Neutrophil (primary cell): ENCODE measurements around the gene SPINT3.

Experiments
- H3K27ac ChIP-seq: fragments of 200-600 bp; sonication (generic); 2 replicates; pipeline ENCODE4 v1.5.1; 2016; ENCODE audit warnings: mild to moderate bottlenecking, moderate library complexity
- H3K27me3 ChIP-seq: fragments of 200-600 bp; sonication (generic); 2 replicates; pipeline ENCODE4 v1.6.0; 2016; ENCODE audit warnings: mild to moderate bottlenecking
- H3K36me3 ChIP-seq: fragments of 200-600 bp; sonication (generic); 2 replicates; pipeline ENCODE4 v1.5.1; 2017
- H3K4me1 ChIP-seq, 2 experiments: fragments of 200-600 bp in 1 of 2; sonication (generic) in 1 of 2; 1 replicate in 1 of 2; 2 replicates in 1 of 2; pipeline versions ENCODE4 v1.5.1 to v1.6.1; 2013 to 2016; ENCODE audit warnings: low read depth in 1 of 2, low read length in 1 of 2, mild to moderate bottlenecking in 1 of 2, moderate library complexity in 1 of 2; ENCODE audit not compliant: control insufficient read depth in 1 of 2, insufficient read depth in 1 of 2
- H3K4me3 ChIP-seq, 2 experiments: fragments of 200-600 bp in 1 of 2; sonication (generic) in 1 of 2; 1 replicate in 1 of 2; 2 replicates in 1 of 2; pipeline ENCODE4 v1.5.1; 2013 to 2016; ENCODE audit warnings: low read depth in 1 of 2, low read length in 1 of 2, mild to moderate bottlenecking in 1 of 2, moderate library complexity in 1 of 2
- H3K9me3 ChIP-seq: fragments of 200-600 bp; sonication (generic); 2 replicates; pipeline ENCODE4 v1.5.1; 2016
- TF ChIP-seq, protein P1 (sequence below): fragments of 200-600 bp; sonication (generic); IDR thresholded peaks from 2 replicates; pipeline ENCODE4 v1.5.1; 2016; ENCODE audit warnings: antibody characterized with exemption

The SPINT3 gene

DNA sequence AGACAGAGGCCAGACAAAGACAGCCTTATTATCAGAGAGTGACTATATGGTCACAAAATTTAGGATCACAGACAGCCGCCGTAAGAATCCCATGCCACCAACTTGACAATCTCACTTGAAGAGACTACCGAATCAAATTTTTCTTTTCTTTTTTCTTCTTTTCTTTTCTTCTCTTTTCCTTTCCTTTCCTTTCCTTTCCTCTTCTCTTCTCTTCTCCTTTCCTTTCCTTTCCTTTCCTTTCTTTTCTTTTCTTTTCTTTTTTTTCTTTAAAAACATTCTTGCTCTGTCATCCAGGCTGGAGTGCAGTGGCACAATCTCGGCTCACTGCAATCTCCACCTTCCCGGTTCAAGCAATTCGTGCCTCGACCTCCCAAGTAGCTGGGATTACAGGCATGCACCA is 33.0 kb upstream of the SPINT3 start:
- TF ChIP-seq, protein P1, sequence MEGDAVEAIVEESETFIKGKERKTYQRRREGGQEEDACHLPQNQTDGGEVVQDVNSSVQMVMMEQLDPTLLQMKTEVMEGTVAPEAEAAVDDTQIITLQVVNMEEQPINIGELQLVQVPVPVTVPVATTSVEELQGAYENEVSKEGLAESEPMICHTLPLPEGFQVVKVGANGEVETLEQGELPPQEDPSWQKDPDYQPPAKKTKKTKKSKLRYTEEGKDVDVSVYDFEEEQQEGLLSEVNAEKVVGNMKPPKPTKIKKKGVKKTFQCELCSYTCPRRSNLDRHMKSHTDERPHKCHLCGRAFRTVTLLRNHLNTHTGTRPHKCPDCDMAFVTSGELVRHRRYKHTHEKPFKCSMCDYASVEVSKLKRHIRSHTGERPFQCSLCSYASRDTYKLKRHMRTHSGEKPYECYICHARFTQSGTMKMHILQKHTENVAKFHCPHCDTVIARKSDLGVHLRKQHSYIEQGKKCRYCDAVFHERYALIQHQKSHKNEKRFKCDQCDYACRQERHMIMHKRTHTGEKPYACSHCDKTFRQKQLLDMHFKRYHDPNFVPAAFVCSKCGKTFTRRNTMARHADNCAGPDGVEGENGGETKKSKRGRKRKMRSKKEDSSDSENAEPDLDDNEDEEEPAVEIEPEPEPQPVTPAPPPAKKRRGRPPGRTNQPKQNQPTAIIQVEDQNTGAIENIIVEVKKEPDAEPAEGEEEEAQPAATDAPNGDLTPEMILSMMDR, result no peak

DNA sequence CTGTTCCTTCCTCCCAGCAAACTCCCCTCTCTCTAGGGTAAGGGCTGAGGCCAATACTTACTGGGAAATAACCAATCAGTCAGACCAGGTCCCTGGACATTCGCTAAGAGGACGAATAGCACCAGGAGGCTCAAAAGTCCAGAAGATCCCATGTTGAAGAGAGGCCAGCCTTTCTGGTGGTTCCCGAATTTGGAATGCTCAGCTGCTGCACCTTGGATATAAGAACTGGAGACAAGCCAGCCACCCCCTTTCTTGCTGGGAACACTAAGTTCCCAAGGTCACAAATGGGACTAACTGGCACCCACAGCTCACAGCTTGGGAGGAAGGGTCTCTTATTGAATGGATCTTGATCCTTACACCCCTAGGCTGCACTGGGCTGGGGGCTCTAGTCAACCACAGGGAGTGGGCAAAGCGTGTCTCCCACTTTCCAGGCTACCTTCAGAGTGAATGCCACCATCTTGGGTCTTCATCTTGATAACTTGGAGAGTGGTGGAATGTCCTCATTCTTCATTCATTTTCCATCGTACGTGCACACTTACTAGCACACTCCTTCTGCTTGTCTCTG is 31.9 kb upstream of the SPINT3 start, which contains the start of gene EPPIN:
Gene EPPIN (minus strand): TSS at position 196 of the 565 bp plus-strand sequence. CDS start 44 bp downstream, at position 152.
- Histone ChIP-seq H3K4me1 (no peaks in the 10 kb centered on the region), H3K27ac (no peak within 1 kb of the TSS), H3K27me3 (peaks cover 66% of the 10 kb centered on the region), H3K9me3 (no peaks in the 10 kb centered on the region), H3K4me3 (no peak within 1 kb of the TSS), H3K36me3 (no peaks in the 10 kb centered on the region)
- TF ChIP-seq, protein P1, result no peak

More for the DNA sequence above, 33.0 kb upstream of the SPINT3 start:
- no peaks in the 10 kb centered on the region for H3K4me1 ChIP-seq
- H3K4me3 ChIP-seq, result no peak overlapping the region
- no peaks in the 10 kb centered on the region for H3K9me3 ChIP-seq
- H3K36me3 ChIP-seq, result no peaks in the 10 kb centered on the region
- H3K27ac ChIP-seq, result no peak overlapping the region
- peaks cover 60% of the 10 kb centered on the region for H3K27me3 ChIP-seq

GRCh38 chr20:45545754-45546453 is 30.5 kb upstream of the SPINT3 start:
- TF ChIP-seq, protein P1, result no peak
- Histone ChIP-seq H3K4me3 (no peak overlapping the region), H3K4me1 (no peaks in the 10 kb centered on the region), H3K27me3 (peaks cover 76% of the 10 kb centered on the region), H3K9me3 (no peaks in the 10 kb centered on the region), H3K27ac (no peak overlapping the region), H3K36me3 (no peaks in the 10 kb centered on the region)

GRCh38 chr20:45545351-45545750 is 29.9 kb upstream of the SPINT3 start:
- H3K4me1 ChIP-seq, result no peaks in the 10 kb centered on the region
- H3K9me3 ChIP-seq, result no peaks in the 10 kb centered on the region
- no peaks in the 10 kb centered on the region for H3K36me3 ChIP-seq
- no peak overlapping the region for H3K4me3 ChIP-seq
- no peak overlapping the region for H3K27ac ChIP-seq
- TF ChIP-seq, protein P1, result no peak
- H3K27me3 ChIP-seq, result peaks cover 81% of the 10 kb centered on the region

DNA sequence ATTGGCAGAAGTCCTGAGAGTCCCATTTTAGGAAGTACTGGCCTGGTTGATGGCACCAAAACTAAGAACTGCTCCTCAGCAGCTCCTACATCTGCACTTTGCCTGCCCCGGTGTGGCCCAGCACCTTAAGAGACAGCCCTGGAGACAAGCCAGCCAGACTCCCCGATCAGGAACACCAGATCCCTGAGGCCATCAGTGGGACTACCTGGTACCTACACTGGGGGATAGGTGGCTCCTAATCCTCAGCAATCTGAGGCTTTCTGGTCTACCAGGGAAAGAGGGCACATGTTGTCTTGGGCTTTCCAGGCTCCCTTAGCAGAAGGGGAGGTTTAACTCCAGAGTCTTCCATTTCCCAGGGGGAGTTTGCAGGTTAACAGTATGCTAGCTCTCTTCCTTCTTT is 24.0 kb upstream of the SPINT3 start, which contains the start of gene WFDC6:
Gene WFDC6 (minus strand): TSS at position 101 of the 400 bp plus-strand sequence. CDS start 75 bp downstream, at position 26.
- Histone ChIP-seq H3K36me3 (no peaks in the 10 kb centered on the region), H3K4me1 (no peaks in the 10 kb centered on the region), H3K9me3 (no peaks in the 10 kb centered on the region), H3K27me3 (peaks cover 84% of the 10 kb centered on the region), H3K4me3 (no peak within 1 kb of the TSS), H3K27ac (no peak within 1 kb of the TSS)
- TF ChIP-seq, protein P1, result no peak
